8988T (cell line): Measurements from ENCODE around the gene WNT7A.
"Not testable (repeated sequence)": the region's sequence is repeated elsewhere in the genome, so short reads cannot be mapped to it uniquely, and the experiment has no call there.

Experiments used
- DNase-seq: peaks from one replicate; pipeline ENCODE4 v3.0.0; 2011

WNT7A gene

GRCh38 chr3:13865106-13865505 lies 14.8 kb downstream of the WNT7A start:
- no peak for DNase-seq

- no peak for DNase-seq
Observed at GRCh38 chr3:13863965-13864595, 15.8 kb downstream of the WNT7A start.

GRCh38 chr3:13863382-13863952 lies 16.4 kb downstream of the WNT7A start:
- DNase-seq = no peak

- DNase-seq = no peak
Observed at GRCh38 chr3:13861461-13861860, 18.4 kb downstream of the WNT7A start.

GRCh38 chr3:13860001-13860400 lies 19.9 kb downstream of the WNT7A start:
- DNase-seq = no peak

- no peak for DNase-seq
Observed at GRCh38 chr3:13858768-13859520, 20.9 kb downstream of the WNT7A start.

GRCh38 chr3:13857702-13858380 lies 22.0 kb downstream of the WNT7A start:
- DNase-seq = no peak

- not testable (repeated sequence) for DNase-seq
Observed at GRCh38 chr3:13856628-13857027, 23.2 kb downstream of the WNT7A start.

- no peak for DNase-seq
Observed at GRCh38 chr3:13856006-13856405, 23.9 kb downstream of the WNT7A start.

- no peak for DNase-seq
Observed at GRCh38 chr3:13854492-13854891, 25.4 kb downstream of the WNT7A start.

- peak; percentile 94 for DNase-seq
Observed at GRCh38 chr3:13853978-13854296, 25.9 kb downstream of the WNT7A start.

- DNase-seq = no peak
Observed at GRCh38 chr3:13853256-13853977, 26.5 kb downstream of the WNT7A start.

- no peak for DNase-seq
Observed at GRCh38 chr3:13852638-13853009, 27.2 kb downstream of the WNT7A start.

GRCh38 chr3:13851997-13852637 lies 27.8 kb downstream of the WNT7A start:
- DNase-seq = no peak

GRCh38 chr3:13851091-13851849 lies 28.6 kb downstream of the WNT7A start:
- no peak for DNase-seq

GRCh38 chr3:13850161-13850945 lies 29.5 kb downstream of the WNT7A start:
- peak; percentile 99 for DNase-seq

- DNase-seq = no peak
Observed at GRCh38 chr3:13849018-13849417, 30.9 kb downstream of the WNT7A start.

GRCh38 chr3:13846716-13847570 lies 32.9 kb downstream of the WNT7A start:
- no peak for DNase-seq

- no peak for DNase-seq
Observed at GRCh38 chr3:13846238-13846637, 33.6 kb downstream of the WNT7A start.

GRCh38 chr3:13845806-13846205 lies 34.1 kb downstream of the WNT7A start:
- DNase-seq = no peak
